Measurements from ENCODE around the gene OTUB2.

The OTUB2 gene

GRCh38 chr14:94021416-94022157 lies 4.6 kb upstream of the OTUB2 start:
- H3K4me3 ChIP-seq (ENCODE audit: low read length), result no peak overlapping the region
- TF ChIP-seq ZNF274 (IDR thresholded peaks at IDR 0.05; ENCODE audit: low read depth, low read length), result no peak

GRCh38 chr14:94022532-94023411 lies 3.4 kb upstream of the OTUB2 start:
- no peak for TF ChIP-seq ZNF274 (IDR thresholded peaks at IDR 0.05; ENCODE audit: low read depth, low read length)

GRCh38 chr14:94024549-94024948 lies 1.6 kb upstream of the OTUB2 start:
- no peak for TF ChIP-seq ZNF274 (IDR thresholded peaks at IDR 0.05; ENCODE audit: low read depth, low read length)
- no peak overlapping the region for H3K4me3 ChIP-seq (ENCODE audit: low read length)

More at GRCh38 chr14:94022532-94023411, 3.4 kb upstream of the OTUB2 start:
- H3K4me3 ChIP-seq (ENCODE audit: low read length), result no peak overlapping the region

- no peak for TF ChIP-seq ZNF274 (IDR thresholded peaks at IDR 0.05; ENCODE audit: low read depth, low read length)
- H3K4me3 ChIP-seq (ENCODE audit: low read length), result no peak overlapping the region
Measured at GRCh38 chr14:94025720-94026119, 420 bp upstream of the OTUB2 start.

DNA sequence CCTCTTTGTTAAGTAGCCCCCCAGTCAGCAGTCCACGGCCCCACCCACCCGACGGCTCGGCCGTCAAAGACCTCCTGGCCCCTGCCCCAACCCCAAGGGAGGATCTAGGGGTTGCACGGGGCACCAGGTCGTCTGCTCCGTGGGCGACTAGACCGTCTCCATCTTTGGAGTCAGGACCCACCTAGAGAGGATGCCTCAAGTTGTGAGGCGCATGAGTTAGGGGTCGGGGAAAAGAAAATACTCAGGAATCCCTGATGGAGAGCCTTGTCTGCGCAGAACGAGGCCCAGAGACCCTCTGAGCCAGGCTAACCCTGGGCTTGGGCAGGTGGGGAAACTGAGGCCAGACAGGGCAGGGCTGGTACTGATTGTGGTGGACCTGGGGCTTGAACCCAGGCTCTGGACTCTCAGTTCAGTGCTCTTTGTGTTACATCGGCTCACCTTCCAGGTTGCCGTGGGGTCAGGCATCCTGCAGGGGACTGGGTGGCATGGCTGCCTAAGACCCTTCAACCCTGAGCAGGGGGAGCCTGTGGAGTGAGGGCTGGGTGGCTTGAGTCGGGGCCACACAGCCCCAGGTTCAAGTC lies 839 bp downstream of the OTUB2 start:
- no peak for TF ChIP-seq ZNF274 (IDR thresholded peaks at IDR 0.05; ENCODE audit: low read depth, low read length)
- no peak overlapping the region; the same call in 1 of the 2 replicates for H3K4me3 ChIP-seq (ENCODE audit: low read length)

DNA sequence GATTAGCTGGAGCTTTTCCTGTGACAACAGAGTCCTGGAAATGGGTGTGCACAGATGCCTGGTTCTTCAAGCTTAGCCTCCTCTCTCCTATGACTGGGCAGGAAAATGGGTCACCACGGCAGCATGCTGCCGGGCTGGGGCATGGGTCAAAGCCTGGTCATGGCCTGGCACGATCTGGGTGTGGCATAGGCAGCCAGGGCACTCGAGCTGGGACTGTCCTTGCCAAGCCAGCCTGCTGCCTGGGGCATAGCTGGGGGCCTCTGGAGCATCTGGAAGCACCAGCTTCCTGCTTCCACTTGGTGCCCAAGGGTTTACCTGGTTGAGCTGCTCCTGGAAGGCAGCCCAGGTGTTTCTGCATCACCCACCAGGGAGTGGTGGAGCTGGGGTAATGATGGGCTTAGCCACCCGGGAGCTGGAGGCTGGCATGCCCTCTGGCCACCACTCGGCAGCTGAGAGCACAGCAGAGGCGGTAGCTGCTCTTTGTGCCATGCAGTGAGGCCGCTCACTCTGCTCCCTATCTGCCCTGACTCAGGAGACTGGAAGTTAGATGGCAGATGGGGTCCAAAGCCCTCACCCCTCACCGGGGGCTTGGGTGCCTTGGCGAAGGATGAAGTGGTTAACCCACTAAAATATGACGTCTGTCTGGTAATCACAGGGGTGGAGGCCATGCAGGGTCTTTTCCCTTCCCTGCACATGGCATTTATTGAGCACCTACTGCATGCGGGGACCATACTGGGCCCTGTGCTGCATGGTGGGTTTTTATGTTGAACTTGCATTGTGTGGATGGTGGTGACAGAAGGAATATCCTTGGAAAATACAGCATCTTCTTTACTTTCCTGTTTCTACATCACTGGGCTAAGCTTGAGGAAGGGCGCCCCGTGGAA lies 1.7 kb downstream of the OTUB2 start:
- no peak for TF ChIP-seq ZNF274 (IDR thresholded peaks at IDR 0.05; ENCODE audit: low read depth, low read length)
- H3K4me3 ChIP-seq (ENCODE audit: low read length), result no peak overlapping the region

DNA sequence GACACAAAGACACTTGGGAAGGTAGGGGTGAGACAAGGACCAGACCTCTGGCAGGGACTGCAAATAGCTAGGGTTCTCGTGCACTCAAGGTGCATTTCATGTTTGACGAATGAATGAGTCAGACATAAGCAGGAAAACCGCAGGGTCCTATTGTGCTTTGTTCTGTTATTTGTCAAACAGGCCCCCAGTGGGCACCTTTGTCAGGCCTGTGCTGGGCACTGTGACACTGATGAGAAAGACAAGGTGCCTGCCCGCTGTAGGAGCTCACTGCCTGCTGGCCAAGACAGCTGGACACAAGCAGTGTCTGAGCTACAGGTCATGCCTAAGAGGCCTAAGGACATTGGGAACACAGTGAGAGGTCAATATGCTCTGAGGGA lies 2.3 kb downstream of the OTUB2 start:
- no peak for TF ChIP-seq ZNF274 (IDR thresholded peaks at IDR 0.05; ENCODE audit: low read depth, low read length)
- no peak overlapping the region for H3K4me3 ChIP-seq (ENCODE audit: low read length)

DNA sequence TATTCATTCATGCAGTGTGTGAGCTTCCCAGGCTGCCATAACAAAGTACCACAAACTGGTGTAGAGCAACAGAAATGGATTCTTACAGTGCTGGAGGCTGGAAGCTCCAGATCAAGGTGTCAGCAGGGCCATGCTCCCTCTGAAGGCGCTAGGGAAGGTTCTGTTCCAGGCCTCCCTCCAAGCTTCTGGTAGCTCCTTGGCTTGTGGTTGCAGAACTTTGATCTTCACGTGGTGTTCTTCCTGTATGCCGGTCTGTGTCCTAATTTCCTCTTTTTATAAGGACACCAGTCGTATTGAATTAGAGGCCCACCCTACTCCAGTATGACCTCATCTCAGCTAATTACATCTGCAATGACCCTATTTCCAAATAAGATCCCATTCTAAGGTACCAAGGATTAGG lies 3.1 kb downstream of the OTUB2 start:
- no peak for TF ChIP-seq ZNF274 (IDR thresholded peaks at IDR 0.05; ENCODE audit: low read depth, low read length)

DNA sequence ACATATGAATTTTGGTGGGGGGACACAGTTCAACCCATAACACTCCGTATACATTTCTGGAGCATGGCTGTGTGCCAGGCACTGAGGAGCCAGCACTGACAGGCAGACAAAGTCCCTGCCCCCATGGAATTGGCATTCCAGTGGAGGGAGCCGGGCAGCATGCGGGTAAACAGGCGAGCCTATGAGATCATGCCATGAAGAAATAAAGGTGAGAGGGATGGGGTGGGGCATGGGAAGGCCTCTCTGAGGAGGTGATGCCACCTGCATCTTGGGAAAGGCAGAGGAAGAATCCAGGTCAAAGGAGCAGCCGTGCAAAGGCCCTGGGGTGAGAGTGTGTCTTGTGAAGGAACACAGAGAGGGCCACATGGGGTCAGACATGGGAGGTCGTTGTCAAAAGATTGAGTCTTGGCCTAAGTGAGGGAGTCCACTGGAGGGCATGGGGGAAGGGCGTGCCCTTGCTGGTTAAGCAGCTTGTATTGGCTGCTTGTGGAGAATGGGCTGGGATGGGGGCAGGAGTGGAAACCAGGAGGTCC lies 3.6 kb downstream of the OTUB2 start:
- no peak for TF ChIP-seq ZNF274 (IDR thresholded peaks at IDR 0.05; ENCODE audit: low read depth, low read length)
- H3K4me3 ChIP-seq (ENCODE audit: low read length), result no peak overlapping the region

More for the DNA sequence above, 3.1 kb downstream of the OTUB2 start:
- H3K4me3 ChIP-seq (ENCODE audit: low read length), result no peak overlapping the region

GRCh38 chr14:94030571-94030970 lies 4.4 kb downstream of the OTUB2 start:
- no peak overlapping the region for H3K4me3 ChIP-seq (ENCODE audit: low read length)
- no peak for TF ChIP-seq ZNF274 (IDR thresholded peaks at IDR 0.05; ENCODE audit: low read depth, low read length)

- no peak for TF ChIP-seq ZNF274 (IDR thresholded peaks at IDR 0.05; ENCODE audit: low read depth, low read length)
- H3K4me3 ChIP-seq (ENCODE audit: low read length), result no peak overlapping the region
Measured at GRCh38 chr14:94031161-94031882, 5.2 kb downstream of the OTUB2 start.

DNA sequence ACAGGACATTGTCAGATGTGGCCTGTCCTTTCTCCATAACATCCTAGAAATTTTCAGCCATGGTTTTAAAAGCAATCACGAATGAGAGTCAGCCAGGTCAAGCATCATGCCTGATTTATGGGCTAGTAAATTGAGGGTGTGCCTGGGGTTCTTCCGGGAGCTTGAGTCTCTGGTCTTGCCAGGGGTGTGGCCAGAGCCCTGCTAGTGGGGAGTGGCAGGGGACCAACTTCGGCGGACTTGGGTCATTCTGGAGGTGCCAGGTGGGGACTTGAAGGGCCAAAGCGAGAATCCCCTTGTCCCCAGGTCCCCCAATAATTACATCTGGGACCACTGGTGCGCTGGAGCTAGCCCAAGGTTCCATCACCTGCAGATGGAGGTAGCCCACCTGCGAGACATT lies 5.7 kb downstream of the OTUB2 start:
- TF ChIP-seq ZNF274 (IDR thresholded peaks at IDR 0.05; ENCODE audit: low read depth, low read length), result no peak
- no peak overlapping the region for H3K4me3 ChIP-seq (ENCODE audit: low read length)

- no peak overlapping the region for H3K4me3 ChIP-seq (ENCODE audit: low read length)
- no peak for TF ChIP-seq ZNF274 (IDR thresholded peaks at IDR 0.05; ENCODE audit: low read depth, low read length)
Measured at GRCh38 chr14:94034886-94035285, 8.7 kb downstream of the OTUB2 start.

Data from GM08714 (cell line).